SHP77 treated with DMSO at 0.1 percent for 48 hours (cell line): ENCODE data around the gene PVALB.

Experiments
- DNase-seq: peaks from one replicate; lab custom pipeline; 2025; lab: John Stamatoyannopoulos, UW

The PVALB gene

DNA sequence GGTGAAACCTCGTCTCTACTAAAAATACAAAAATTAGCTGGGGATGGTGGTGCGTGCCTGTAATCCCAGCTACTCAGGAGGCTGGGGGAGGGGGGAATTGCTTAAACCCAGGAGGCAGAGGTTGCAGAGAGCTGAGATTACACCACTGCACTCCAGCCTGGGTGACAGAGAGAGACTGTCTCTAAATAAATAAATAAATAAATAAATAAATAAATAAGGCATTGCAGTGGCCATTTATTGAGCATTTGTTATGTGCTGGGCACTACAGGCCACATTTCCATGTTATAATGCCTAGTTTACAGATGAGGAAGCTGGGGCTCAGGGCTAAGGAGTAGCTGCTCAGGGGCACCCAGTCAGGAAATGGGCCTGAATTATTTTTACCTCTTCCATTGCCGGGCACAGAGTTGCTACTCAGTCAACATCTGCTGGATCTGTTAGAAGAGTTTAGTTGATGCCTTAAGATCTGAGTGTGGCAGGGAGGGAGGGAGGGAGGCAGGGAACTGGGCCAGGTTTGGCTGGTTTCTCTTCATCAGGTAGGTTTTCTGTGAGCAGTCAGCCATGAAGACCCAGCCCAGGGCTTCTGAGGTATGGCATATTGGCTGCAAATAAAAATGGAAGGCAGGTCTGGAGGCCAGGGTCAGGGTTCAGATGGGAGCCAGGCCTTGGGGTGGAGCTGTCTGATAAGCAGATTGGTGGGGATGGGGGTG lies 5.6 kb downstream of the PVALB start:
- no peak for DNase-seq

- no peak for DNase-seq
Observed at GRCh38 chr22:36809351-36809750, 7.5 kb downstream of the PVALB start.

DNA sequence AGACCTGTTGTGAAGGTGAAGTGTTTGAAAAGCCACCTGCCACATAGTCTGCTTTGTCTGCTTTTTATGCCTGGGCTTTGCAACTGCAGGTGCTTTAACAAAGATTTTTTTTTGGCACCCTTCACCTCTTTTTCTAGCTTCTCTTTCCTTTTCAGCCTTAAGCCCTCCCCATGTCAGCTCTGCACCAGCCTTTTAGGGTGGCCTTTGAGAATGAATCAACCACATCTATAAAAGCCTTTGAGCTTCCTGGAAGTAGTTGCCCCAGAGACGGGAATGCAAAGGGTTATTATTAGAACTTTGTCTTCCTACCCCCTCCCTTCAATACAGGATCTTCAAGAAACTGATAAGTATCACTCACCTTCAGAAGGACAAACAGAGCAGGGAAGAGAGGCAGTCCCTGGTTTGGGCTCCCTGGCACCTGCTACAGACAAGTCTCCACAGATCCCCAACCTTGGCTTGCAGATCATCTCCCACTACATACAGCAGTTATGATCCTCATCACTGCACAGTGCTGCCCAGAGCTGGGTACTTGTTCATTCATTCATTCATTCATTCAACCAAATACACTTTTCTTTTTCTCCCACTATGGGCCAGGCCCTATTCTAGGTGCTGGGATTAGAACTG lies 8.0 kb downstream of the PVALB start:
- no peak for DNase-seq

GRCh38 chr22:36807627-36808026 lies 9.2 kb downstream of the PVALB start:
- no peak for DNase-seq

- no peak for DNase-seq
Observed at GRCh38 chr22:36806835-36807234, 10.0 kb downstream of the PVALB start.

- DNase-seq: no peak
Observed at GRCh38 chr22:36803358-36803757, 13.5 kb downstream of the PVALB start.

GRCh38 chr22:36798674-36799066 lies 18.2 kb downstream of the PVALB start:
- DNase-seq: no peak

GRCh38 chr22:36797911-36798673 lies 18.7 kb downstream of the PVALB start:
- DNase-seq: no peak

GRCh38 chr22:36797374-36797773 lies 19.5 kb downstream of the PVALB start:
- no peak for DNase-seq

DNA sequence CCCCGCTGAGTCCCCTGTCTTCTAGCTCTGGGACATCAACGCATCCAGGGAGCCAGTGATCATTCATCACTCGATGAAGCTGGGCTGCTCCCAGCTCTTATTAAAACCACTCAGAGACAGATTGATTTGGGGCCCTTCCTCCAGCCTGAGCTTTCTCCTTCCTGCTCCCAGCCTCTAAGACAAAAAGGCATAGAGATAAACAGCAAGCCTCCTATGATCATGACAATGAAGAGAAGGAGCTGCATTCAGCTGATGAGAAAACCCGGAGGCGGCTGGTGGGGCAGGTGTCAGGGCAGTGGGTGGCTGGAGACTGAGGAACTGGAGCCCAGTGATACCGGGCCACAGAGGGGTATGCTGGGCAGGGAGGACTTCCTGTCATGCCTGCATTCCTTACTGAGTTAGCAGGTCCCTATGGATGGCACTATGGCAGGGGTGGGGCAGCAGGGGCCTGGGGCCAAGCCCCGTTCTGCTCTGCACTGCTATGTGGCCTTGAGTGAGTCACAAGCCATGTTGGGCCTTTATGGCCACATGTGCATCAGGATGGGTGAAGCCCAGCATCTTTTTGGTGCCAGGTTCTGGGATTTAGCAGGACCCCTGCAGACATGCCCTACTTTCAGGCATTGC lies 20.2 kb downstream of the PVALB start:
- no peak for DNase-seq

DNA sequence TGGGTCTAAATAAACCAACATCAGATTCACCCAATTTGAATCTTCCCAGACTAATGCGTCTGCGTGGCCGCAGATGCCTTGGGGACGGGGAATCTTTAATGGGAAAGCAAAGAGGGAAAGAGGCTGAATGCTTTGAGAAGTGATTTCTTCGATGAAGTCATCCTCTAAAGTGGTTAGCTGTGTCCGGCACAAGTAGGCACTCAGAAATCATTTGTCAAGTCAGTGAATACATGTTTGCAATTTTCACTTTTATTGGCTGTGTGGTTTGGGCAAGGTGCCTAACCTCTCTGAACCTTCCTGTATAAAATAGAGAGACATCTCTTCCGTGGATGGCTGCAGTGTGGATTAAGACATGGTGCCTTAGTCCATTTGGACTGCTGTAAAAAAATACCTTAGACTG lies 21.2 kb downstream of the PVALB start:
- no peak for DNase-seq

DNA sequence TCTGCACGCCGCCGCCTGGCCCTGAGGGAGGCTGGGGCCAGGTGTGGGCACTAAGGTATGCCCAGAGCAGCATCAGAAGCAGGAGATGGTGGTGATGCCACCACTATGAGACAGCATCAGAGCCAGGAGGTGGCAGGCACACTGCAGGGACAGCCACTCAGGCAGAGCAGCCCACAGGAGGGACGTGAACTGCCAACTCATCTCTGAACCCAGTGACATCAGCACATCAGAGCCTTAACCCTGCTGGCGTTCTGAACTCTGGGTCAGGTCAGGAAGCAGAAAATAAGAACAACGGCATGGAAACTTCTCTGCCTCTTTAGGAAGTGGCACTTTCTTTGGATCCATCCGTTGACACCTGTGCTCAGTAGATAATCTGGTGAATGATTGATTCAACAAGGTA lies 26.2 kb downstream of the PVALB start:
- DNase-seq: peak; percentile 28

DNA sequence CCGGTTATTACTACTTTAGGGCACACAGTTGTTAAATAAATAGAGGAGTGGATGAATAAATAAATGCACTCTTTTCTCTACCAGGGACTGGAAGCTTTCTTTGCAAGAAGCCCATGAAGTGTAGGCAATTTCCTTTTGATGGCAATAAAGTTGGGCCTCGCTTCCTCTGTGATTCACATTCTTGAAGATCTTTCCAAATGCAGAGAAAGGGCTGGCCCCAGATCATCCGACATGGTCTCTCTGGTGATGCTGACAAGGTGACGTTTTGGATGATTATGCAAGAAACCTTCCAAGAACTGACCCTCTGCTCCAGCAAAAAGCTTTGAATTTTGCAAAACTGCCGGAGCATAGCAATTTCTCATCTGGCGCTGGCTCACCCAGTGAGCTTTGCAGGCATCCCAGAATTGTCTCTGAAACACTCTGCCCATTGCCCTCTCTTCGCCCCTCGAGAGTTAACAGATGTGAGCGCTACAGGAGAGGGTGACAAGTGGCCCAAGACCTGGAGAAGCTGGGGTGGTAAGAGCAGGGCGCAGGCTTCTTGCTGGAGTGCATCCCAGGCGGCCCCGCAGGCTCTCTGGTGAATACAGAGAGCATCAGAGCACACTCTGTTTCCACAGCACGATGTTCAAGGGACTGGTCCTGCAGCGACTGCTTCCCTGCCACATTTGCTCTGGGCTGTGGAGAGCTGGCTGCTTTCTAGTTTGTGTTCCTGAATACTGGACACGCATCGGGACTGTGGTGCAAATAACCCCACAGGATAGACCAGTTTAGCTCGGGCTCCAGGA lies 29.4 kb downstream of the PVALB start:
- DNase-seq: no peak

DNA sequence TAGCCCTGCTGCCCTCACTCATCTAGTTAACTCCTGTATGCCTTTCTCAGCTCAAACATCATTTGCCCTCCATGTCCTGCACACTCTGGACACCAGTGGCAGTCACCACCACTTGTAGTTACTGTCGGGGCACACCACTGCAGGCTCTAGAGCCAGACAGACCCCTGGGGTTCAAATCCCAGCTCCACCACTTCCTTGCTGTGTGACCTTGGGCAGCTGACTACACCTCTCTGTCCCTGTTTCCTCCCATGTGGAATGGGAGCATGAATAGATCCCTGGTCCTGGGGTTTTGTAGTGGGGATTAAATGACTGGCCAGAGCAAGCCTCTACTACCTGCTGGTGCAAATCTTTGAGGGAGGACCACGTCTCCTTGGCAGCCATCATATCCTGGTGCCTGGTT lies 33.1 kb downstream of the PVALB start:
- no peak for DNase-seq

DNA sequence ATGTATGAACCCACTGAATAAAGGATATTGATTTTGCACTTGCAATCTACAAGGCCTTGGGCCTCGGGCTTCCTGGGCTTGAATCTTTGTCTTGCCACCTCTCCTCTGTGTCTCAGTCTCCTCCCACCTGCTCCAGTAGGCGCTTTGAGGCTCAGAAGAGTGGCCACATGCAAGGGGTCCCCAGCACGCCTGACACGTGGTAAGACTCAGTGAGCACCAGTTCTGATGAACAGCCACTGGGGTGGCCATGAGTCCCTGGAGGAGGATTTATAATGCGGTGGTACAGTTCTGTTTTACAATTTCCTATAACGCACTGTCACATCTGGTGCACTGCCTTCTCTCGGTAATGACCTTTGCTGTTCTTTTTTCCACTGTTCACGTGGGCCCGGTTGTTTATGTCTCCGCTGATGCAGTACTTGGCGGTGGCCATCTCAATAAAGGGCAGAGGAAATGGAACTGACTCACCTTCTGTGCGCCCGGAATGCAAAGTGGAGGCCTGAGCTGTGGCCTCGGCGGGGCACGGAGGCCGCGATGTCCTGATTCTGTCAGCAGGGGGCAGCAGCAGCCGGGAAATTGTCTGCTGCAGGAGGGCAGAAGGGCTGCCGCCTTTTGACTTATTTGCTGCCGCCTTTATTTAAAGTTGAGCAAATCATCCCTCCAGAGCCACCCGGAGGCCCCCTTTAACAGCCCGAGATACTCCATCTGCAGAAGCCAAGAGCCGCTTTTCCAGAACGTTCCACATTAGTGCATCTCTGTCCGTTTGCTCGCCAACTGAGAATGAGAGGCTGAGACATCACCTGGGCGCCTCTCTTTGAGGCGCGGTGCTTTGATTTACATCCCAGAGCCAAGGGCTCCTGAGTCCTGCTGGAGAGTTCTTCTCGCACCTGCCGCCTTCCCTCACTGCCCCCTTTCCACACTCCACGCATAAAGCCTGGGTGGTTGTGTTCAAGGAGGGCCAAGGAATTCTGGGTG lies 34.9 kb downstream of the PVALB start:
- peak; percentile 27 for DNase-seq

GRCh38 chr22:36778020-36778419 lies 38.8 kb downstream of the PVALB start:
- DNase-seq: no peak

DNA sequence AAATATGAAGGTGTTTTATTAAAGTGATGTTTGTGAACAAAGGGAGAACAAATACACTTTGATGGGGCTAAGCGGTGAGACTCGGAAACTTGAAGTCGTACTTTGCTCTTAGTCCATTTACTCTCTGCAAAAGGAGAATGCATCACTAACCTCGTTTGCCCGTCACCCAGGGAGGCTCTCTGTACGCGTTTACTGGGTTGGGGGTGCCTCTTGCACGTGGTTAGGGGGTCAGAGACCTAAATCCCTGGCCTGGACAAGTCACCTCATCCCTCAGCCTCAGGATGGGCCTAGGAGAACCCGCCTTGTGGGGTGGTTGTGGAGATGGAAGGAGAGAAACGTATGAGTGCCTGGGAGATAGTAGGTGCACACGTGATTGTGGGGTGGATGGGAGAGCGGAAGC lies 40.1 kb downstream of the PVALB start:
- no peak for DNase-seq

DNA sequence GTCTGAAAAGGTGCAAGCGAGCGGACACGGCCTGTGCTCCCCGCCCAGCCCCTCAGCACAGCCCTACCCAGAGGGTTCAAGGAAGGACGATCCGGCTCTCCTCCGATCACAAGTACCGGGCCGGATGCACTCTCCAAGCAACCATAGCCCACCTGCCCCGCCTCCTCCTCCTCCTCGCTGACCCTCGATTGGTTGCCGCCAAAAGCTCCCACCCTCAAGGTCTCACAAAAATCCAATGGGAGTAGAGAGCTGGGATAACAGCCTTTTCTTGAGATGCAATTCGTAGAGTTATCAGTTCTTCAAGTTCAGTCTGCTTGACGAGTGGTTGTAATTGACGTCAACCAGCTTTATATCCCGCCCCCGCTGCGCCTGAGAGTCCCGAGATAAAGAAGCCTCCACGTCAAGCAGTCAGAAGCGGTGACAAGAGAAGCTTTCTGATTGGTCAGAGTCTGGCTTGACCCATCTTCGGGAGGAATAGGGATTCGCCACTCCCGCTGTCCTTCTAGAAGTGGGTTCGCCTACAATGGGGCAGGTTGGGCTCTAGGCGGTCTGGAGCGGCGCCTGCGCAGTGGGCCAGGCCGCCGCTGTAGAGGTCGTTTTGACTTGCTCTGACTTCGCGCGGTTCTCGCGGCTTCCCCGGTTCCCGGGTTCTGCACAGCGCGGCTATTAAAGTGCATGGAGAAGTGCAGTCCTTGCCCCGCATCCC lies 40.7 kb downstream of the PVALB start, which contains the start of gene IFT27:
Gene IFT27, minus strand, starts transcription at position 156 of the 706 bp plus-strand sequence. CDS start 412 bp downstream, outside the sequence.
- peak; percentile 100 for DNase-seq

DNA sequence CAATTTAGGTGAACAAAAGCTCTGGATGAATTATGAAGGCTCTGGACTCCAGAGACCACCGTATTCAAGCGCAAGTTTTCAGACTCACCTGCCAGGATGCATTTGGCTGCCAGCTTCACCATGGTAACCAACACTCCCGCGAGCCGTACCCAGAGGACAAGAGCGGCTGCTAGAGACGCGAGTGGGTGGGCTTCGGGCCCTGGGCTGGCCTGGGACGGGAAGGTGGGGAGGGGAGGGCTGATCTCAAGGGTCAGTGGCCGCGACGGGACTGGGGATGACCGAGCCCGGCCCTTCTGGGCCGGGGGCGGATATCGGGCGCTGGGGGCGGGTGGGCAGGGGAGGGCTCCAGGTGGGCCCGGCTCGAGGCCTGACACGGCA lies 41.3 kb downstream of the PVALB start:
- peak; percentile 3 for DNase-seq

DNA sequence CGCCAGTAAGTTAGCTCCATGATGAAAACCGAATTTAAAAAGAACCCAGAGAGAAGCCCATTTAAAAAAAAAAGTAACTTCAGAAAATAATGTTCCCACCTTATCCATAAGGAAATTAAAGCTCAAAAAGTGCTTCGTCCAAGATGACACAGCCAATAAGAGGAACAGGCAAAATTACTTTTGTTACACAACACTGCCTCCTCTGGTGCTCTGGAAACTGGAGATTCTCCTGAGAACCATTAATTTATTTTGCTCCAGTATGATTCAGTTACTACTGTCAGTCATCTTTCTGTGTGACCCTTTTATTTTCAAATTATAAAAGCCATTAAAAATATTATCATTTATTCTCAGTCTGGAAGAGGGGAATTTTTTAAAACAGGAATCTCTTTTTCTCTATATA lies 42.9 kb downstream of the PVALB start:
- no peak for DNase-seq
